ENCODE results near the gene RASSF4.

DNA sequence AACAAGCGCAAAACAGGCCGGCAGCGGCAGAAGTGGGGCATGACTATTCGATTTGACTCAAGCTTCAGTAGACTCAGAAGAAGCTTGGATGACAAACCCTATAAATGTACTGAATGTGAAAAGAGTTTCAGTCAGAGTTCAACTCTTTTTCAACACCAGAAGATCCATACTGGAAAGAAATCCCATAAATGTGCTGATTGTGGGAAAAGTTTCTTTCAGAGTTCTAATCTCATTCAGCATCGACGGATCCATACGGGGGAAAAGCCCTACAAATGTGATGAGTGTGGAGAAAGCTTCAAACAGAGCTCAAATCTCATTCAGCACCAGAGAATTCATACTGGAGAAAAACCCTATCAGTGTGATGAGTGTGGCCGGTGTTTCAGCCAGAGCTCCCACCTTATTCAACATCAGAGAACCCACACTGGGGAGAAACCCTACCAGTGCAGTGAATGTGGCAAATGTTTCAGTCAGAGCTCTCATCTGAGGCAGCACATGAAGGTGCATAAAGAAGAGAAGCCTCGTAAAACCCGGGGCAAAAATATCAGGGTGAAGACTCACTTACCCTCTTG, 43.9 kb downstream of the RASSF4 start:
- no peak for TF ChIP-seq CTCF (IDR thresholded peaks at IDR 0.05)
- no peak for TF ChIP-seq POLR2A (IDR thresholded peaks at IDR 0.05)

Measured in ovary (tissue), 3 donors.